CD4-positive, alpha-beta T cell treated with Interleukin-17A for 4 hours (primary cell): ENCODE results near the gene YIPF2.

Source experiments
- DNase-seq: peaks from one replicate; pipeline ENCODE4 v3.0.0-alpha.2; 2020; ENCODE audit warnings: mixed read lengths

The YIPF2 gene

GRCh38 chr19:10936661-10937084 is 8.2 kb upstream of the YIPF2 start:
- DNase-seq, result peak; percentile 43

DNA sequence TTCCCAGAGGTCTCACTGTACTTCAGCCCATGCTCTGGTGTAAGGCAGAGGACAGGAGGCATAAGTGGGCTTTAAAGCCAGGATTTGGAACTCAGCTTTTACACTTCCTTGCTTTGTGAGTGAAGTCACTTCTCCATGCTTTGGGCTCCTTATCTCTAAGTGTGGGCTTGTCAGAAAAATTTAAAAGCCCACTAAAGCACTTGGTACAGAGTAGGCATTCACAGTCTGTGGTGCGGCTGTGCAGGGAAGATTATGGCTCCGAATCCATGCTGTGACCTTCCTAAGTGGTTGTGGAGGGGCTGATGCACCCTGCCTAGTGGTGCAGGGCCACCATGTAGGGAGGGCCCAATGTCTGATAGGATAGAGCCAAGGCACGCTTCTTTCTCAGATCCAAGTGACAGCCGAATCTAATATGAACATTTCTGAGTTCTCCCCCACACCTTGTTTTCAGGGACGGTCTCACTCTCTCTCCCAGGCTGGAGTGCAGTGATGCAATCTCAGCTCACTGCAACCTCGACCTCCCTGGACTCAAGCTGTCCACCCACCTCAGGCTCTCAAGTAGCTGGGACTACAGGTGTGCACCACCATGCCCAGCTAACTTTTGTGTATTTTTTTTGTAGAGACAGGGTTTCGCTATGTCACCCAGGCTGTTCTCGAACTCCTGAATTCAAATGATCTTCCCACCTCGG is 7.1 kb upstream of the YIPF2 start:
- no peak for DNase-seq

- no peak for DNase-seq
Measured at GRCh38 chr19:10929402-10929794, 959 bp upstream of the YIPF2 start.

DNA sequence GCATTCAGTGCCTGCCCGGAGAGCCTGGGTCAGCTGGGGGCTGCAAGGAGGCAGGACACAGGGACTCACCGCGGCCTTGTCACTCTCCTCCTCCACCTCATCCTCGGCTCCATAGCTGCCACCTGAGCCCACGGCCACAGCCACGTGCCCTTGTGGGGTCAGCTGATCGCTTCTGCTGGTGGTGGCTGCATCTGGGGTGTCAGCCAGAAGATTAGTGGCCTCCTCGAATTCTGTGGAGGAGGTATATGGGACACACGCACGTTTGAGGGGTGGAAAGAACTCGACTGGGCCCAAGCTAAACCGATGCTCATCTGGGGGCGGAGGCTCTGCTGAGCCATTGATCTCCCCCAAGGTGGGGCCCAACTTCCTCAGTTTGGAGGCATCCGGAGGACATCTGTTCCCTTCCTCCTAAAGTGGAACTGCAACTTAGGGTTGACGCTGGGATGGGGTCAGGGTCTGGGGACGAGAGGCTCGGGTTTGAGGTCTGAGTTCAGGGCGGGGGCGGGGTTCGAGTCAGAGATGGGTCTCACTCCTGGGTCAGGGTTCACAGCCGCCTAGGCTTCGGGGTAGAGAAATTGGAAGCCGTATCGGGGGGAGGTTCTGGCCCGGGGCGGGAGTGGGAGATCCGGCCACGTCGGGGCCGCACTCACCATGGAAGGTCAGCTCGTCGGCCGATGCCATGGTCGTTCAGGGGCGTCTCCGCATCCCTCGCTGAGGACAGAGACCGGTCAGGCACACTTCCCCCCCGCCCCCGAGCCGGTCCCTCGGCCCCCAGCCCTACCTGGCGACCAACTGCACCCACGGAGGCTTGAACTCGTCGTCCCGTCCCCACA is 493 bp downstream of the YIPF2 start:
- DNase-seq, result no peak

DNA sequence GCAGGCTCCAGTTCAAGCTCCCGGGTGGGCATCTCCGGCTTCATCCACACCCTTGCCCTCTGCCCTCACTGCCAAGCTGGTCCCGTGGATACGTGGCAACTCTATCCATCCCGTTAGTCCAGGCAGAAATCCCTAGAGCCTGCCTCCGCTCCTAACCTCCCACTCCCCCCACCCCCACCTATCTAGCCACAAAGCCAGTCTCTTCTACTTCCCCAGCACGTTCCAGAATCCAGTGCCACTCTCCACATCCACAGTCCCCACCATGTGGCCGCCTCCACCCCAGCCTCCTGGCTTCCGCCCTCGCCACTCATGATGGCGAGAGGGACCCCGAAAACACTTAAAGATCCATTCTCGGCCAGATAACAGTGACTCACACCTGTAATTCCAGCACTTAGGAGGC is 3.8 kb downstream of the YIPF2 start:
- DNase-seq, result no peak

DNA sequence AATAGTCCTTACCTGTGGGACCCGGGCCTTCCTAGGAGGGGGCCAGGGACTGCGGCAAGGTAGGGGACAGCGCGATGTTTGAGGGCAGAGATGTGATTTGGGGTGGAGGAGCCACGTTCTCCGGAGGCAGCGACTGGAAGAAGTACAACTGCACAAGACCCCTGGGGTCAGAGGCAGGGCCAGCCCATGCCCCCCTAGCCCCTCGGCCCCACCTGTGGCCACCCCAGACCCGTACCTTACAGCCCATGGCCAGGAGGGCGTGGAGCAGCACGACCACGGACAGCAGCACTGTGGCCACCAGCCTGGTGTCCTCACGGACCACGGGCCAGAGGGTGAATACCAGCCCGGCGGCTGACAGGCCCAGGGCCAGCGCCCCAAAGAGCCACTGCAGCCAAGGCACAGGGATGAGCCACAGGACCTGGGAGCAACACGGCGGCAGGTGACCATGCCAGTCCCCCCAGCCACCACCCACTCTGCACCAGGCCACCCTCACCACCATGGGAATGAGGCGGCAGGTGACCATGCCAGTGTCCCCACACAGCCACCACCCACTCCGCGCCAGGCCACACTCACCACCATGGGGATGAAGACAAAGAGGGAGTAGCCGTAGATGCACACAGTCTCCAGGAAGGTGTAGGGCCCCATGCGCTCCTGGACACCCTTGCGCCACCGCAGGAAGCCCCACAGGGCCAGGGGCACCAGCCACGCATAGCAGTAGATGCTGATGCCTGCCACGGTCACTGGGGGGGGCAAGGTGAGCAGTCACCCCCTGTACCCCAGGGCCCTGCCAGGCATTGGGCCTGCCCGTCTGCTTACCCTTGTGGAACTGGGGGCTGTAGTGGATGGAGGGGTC is 5.0 kb downstream of the YIPF2 start:
- no peak for DNase-seq

GRCh38 chr19:10922638-10923014 is 5.8 kb downstream of the YIPF2 start:
- DNase-seq, result no peak

DNA sequence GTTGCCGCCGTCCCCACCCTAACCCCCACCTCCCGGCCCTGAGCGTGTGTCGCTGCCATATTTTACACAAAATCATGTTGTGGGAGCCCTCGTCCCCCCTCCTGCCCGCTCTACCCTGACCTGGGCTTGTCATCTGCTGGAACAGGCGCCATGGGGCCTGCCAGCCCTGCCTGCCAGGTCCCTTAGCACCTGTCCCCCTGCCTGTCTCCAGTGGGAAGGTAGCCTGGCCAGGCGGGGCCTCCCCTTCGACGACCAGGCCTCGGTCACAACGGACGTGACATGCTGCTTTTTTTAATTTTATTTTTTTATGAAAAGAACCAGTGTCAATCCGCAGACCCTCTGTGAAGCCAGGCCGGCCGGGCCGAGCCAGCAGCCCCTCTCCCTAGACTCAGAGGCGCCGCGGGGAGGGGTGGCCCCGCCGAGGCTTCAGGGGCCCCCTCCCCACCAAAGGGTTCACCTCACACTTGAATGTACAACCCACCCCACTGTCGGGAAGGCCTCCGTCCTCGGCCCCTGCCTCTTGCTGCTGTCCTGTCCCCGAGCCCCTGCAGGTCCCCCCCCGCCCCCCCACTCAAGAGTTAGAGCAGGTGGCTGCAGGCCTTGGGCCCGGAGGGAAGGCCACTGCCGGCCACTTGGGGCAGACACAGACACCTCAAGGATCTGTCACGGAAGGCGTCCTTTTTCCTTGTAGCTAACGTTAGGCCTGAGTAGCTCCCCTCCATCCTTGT is 6.4 kb downstream of the YIPF2 start:
- DNase-seq, result no peak

DNA sequence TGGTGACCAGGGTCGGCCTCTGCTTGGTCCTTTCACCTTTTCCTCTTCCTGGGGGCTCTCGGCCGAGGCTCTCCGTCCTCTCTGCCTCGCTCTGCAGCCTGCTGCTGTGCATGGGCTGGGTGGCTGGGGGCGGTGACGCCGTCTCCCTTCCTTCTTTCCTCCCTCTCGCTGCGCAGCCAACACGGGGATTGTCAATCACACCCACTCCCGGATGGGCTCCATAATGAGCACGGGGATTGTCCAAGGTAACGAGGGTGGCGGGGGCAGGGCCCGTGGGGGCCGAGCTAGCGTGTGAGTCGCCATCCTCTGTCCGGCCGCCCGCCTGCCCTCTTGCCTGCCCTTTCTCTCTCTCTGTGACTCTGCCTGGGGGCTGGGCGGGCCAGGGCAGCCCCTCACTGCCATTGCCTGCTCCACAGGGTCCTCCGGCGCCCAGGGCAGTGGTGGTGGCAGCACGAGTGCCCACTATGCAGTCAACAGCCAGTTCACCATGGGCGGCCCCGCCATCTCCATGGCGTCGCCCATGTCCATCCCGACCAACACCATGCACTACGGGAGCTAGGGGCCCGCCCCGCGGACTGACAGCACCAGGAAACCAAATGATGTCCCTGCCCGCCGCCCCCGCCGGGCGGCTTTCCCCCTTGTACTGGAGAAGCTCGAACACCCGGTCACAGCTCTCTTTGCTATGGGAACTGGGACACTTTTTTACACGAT is 7.1 kb downstream of the YIPF2 start:
- DNase-seq, result no peak

GRCh38 chr19:10920781-10921180 is 7.7 kb downstream of the YIPF2 start:
- DNase-seq, result no peak

DNA sequence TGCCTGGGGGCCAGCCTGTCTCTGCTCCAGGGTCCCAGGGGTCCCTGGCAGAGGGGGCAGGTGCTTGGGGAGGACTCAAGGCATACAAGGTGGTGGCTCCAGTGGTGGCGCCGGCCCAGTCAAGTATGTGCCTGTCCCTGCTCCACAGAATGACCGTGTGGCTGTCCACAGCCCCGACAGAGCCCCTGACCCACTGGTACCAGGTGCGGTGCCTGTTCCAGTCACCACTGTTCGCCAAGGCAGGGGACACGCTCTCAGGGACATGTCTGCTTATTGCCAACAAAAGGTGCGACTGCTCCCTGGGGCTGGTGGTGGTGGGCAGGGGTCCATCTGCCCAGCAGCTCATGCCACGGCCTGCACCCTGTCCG is 8.2 kb downstream of the YIPF2 start:
- DNase-seq, result no peak

- no peak for DNase-seq
Measured at GRCh38 chr19:10919352-10920287, 8.8 kb downstream of the YIPF2 start.

DNA sequence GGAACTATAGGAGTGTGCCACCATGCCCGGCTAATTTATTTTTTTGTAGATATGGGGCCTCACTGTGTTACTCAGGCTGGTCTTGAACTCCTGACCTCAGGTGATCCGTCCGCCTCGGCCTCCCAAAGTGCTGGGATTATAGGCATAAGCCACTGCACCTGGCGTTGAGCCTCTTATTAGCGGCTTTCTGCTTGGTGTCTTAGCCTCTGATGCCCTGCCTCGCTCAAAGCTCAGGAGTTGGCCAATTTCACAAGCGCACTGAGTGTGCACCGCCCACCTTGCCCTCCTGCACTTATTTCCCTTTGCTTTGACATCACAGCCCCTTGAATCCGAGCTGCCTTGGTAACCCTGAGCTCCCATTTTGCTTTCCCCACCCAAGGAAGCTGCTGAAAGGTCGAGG is 10.1 kb downstream of the YIPF2 start:
- DNase-seq, result no peak

DNA sequence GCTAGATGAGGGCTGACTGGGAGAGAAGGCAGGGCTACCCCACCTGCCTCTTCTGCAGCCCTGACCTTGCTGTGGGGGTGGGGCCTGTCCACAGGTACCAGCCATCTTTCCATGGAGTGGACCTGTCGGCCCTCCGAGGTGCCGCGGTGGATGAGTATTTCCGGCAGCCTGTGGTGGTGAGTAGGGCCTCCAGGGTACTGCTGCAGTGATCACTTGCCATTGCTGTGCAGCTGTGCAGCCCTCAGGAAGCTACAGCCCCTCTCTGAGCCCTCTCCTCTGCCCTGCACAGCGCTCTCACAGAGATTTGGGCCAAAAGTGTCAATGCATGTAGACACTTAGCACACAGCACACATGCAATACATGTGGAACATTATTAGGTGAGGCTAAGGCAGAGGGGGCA is 11.8 kb downstream of the YIPF2 start:
- no peak for DNase-seq

- no peak for DNase-seq
Measured at GRCh38 chr19:10915130-10916091, 13.0 kb downstream of the YIPF2 start.

GRCh38 chr19:10913716-10914340 is 14.6 kb downstream of the YIPF2 start:
- DNase-seq, result no peak

- no peak for DNase-seq
Measured at GRCh38 chr19:10912619-10913018, 15.8 kb downstream of the YIPF2 start.

- no peak for DNase-seq
Measured at GRCh38 chr19:10911579-10912363, 16.7 kb downstream of the YIPF2 start.
